ENCODE results near the gene USF3. TPM values are rescaled to one million over a fixed set of nuclear protein-coding genes. Genes with fewer than 3 reads are reported as not detected.

The USF3 gene
- total RNA-seq, 2 experiments from 2014 or later, result 31.4 to 32.6 TPM

DNA sequence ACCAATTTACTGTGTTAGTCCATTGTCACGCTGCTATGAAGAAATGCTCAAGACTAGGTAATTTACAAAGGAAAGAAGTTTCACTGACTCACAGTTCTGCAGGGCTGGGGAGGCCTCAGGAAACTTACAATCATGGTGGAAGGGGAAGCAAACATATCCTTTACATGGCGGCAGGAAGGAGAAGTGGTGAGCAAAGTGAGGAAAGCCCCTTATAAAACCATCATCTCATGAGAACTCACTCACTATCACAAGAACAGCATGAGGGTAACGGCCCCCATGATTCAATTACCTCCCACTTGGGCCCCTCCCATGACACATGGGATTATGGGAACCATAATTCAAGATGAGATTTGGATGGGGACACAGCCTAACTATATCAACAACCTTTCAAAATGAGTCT is 20.2 kb downstream of the USF3 start:
- Mint-ChIP-seq H3K27ac (no peak overlapping the region), H3K4me3 (no peak overlapping the region), H3K36me3 (ENCODE audit: low read depth) (peaks cover 78% of the 10 kb centered on the region), H3K4me1 (ENCODE audit: low read depth) (peaks cover 18% of the 10 kb centered on the region), H3K9me3 (no peaks in the 10 kb centered on the region), H3K27me3 (no peaks in the 10 kb centered on the region)
- Histone ChIP-seq H3K27ac (ENCODE audit: low read depth in 1 of 2, low read length in 2 of 2) (no peak overlapping the region), H3K4me1 (ENCODE audit: insufficient read depth, low read length) (no peaks in the 10 kb centered on the region), H3K36me3 (ENCODE audit: insufficient read depth, low read length) (peaks cover 39% of the 10 kb centered on the region), H3K4me3 (ENCODE audit: low read length) (no peak overlapping the region), H3K9me3 (ENCODE audit: control insufficient read depth in 1 of 2, insufficient read depth in 1 of 2, low read length in 2 of 2) (no peaks in the 10 kb centered on the region), H3K27me3 (ENCODE audit: control insufficient read depth in 1 of 2, insufficient read depth in 2 of 2, low read length in 2 of 2) (no peaks in the 10 kb centered on the region)
- intact Hi-C loops (cut with DNase I, micrococcal nuclease), result no loop called here
- TF ChIP-seq, protein P1, sequence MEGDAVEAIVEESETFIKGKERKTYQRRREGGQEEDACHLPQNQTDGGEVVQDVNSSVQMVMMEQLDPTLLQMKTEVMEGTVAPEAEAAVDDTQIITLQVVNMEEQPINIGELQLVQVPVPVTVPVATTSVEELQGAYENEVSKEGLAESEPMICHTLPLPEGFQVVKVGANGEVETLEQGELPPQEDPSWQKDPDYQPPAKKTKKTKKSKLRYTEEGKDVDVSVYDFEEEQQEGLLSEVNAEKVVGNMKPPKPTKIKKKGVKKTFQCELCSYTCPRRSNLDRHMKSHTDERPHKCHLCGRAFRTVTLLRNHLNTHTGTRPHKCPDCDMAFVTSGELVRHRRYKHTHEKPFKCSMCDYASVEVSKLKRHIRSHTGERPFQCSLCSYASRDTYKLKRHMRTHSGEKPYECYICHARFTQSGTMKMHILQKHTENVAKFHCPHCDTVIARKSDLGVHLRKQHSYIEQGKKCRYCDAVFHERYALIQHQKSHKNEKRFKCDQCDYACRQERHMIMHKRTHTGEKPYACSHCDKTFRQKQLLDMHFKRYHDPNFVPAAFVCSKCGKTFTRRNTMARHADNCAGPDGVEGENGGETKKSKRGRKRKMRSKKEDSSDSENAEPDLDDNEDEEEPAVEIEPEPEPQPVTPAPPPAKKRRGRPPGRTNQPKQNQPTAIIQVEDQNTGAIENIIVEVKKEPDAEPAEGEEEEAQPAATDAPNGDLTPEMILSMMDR (IDR thresholded peaks at IDR 0.05), result no peak
- CTCF ChIA-PET, result no interaction called here
- POLR2A ChIA-PET, result no interaction called here
- DNase-seq (peak in 2 of 14 experiments; percentile 35 to 51), ATAC-seq (ENCODE audit: poor library complexity) (no peak)

DNA sequence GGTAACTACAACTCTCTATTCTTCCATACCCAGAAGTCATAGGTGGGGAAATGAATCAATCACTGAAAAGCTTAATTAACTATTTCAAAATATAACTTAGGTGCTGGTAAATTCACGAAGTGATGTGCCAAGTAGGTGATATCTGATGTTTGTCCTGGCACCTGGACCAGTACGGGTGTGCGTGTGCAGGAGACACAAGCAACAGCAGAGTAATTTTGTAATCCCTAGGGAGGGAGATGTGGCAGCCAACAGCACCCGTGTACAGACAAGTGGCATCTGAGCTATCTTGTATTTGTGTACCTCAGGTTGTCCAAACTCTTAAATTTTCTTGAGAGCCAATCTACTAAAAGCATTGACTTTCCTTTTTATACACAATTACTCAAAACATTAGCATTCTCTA is 22.8 kb downstream of the USF3 start:
- H3K4me1 Mint-ChIP-seq (ENCODE audit: low read depth), result peaks cover 20% of the 10 kb centered on the region
- Histone ChIP-seq H3K36me3 (ENCODE audit: insufficient read depth, low read length) (peaks cover 44% of the 10 kb centered on the region), H3K9me3 (ENCODE audit: control insufficient read depth in 1 of 2, insufficient read depth in 1 of 2, low read length in 2 of 2) (no peaks in the 10 kb centered on the region), H3K27me3 (ENCODE audit: control insufficient read depth in 1 of 2, insufficient read depth in 2 of 2, low read length in 2 of 2) (no peaks in the 10 kb centered on the region), H3K27ac (ENCODE audit: low read depth in 1 of 2, low read length in 2 of 2) (no peak overlapping the region), H3K4me1 (ENCODE audit: insufficient read depth, low read length) (no peaks in the 10 kb centered on the region), H3K4me3 (ENCODE audit: low read length) (no peak overlapping the region)
- CTCF ChIA-PET, result no interaction called here
- intact Hi-C loops (cut with DNase I, micrococcal nuclease), result no loop called here
- TF ChIP-seq, protein P1 (IDR thresholded peaks at IDR 0.05), result no peak
- H3K9me3 Mint-ChIP-seq, result no peaks in the 10 kb centered on the region
- POLR2A ChIA-PET, result no interaction called here
- H3K27ac Mint-ChIP-seq, result no peak overlapping the region
- H3K4me3 Mint-ChIP-seq, result no peak overlapping the region
- ATAC-seq (ENCODE audit: poor library complexity) (no peak), DNase-seq (no peak)
- peaks cover 93% of the 10 kb centered on the region for H3K36me3 Mint-ChIP-seq (ENCODE audit: low read depth)
- no peaks in the 10 kb centered on the region for H3K27me3 Mint-ChIP-seq

GRCh38 chr3:113668015-113668414 is 28.4 kb downstream of the USF3 start:
- H3K36me3 Mint-ChIP-seq (ENCODE audit: low read depth), result peaks cover 82% of the 10 kb centered on the region
- DNase-seq (no peak), ATAC-seq (ENCODE audit: poor library complexity) (no peak)
- TF ChIP-seq, protein P1 (IDR thresholded peaks at IDR 0.05), result no peak
- no peaks in the 10 kb centered on the region for H3K27me3 Mint-ChIP-seq
- no peak overlapping the region for H3K27ac Mint-ChIP-seq
- no peak overlapping the region for H3K27ac ChIP-seq (ENCODE audit: low read depth in 1 of 2, low read length in 2 of 2)
- H3K4me3 Mint-ChIP-seq, result no peak overlapping the region
- no peaks in the 10 kb centered on the region for H3K9me3 Mint-ChIP-seq
- CTCF ChIA-PET, result interaction anchor here (0.6 kb wide), 1 partner anchor 122 kb away, joined by 4 read pairs; no protein-coding TSS in a partner anchor
- POLR2A ChIA-PET, result interaction anchor here (0.6 to 1.8 kb wide), 4 partner anchors 28 to 1184 kb away, joined by 3 to 8 read pairs (median 4); partner anchors contain the start of genes SPICE1 and USF3
- peaks cover 35% of the 10 kb centered on the region for H3K4me1 Mint-ChIP-seq (ENCODE audit: low read depth)
- peaks cover 41% of the 10 kb centered on the region for H3K36me3 ChIP-seq (ENCODE audit: insufficient read depth, low read length)
- no peak overlapping the region for H3K4me3 ChIP-seq (ENCODE audit: low read length)
- no peaks in the 10 kb centered on the region for H3K9me3 ChIP-seq (ENCODE audit: control insufficient read depth in 1 of 2, insufficient read depth in 1 of 2, low read length in 2 of 2)
- intact Hi-C loops (cut with DNase I, micrococcal nuclease), result no loop called here
- no peaks in the 10 kb centered on the region for H3K27me3 ChIP-seq (ENCODE audit: control insufficient read depth in 1 of 2, insufficient read depth in 2 of 2, low read length in 2 of 2)
- peaks cover 4% of the 10 kb centered on the region for H3K4me1 ChIP-seq (ENCODE audit: insufficient read depth, low read length)

Data from CD4-positive, alpha-beta T cell (primary cell).